Stimulated activated CD8-positive, alpha-beta memory T cell treated with anti-CD3 and anti-CD28 coated beads, Interleukin-15, amount 100 ng/mL, for 1 hour (primary cell): ENCODE data around the gene CNOT6.
"Not testable (repeated sequence)": the region's sequence is repeated elsewhere in the genome, so short reads cannot be mapped to it uniquely, and the experiment has no call there.

Experiments used
- DNase-seq: peaks from one replicate; pipeline ENCODE4 v3.0.0-alpha.2; 2020; ENCODE audit warnings: low read depth

CNOT6 gene

DNA sequence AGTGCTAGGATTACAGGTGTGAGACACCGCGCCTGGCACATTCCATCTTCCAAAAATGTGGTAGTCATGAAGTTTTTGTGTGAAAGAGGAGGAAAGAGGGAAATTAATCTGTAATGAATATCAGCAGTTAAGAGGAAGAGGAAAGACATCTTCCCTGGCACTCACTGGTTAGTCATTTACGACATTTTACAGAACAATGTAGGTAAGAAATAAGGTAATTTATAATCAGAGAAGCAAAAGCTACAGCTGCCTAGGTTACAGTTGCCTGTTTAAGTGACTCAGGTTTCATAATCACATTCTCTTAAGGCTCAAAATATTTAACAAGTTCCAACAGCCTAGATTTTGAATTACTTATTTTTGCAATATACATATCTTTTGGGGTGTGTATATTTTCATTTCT lies 26.9 kb downstream of the CNOT6 start:
- no peak for DNase-seq

DNA sequence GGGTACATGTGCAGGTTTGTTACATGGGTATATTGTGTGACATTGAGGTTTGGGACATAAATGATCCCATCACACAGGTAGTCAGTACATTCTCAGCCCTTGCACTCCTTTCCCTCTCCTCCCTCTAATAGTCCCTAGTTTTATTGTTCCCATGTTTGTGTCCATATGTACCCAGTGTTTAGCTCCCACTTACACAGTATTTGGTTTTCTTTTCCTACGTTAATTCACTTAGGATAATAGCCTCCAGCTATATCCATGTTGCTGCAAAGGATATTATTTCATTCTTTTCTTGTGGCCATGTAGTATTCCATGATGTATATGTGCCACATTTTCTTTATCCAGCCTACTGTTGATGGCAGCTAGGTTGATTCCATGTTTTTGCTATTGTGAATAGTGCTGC lies 27.4 kb downstream of the CNOT6 start:
- no peak for DNase-seq

DNA sequence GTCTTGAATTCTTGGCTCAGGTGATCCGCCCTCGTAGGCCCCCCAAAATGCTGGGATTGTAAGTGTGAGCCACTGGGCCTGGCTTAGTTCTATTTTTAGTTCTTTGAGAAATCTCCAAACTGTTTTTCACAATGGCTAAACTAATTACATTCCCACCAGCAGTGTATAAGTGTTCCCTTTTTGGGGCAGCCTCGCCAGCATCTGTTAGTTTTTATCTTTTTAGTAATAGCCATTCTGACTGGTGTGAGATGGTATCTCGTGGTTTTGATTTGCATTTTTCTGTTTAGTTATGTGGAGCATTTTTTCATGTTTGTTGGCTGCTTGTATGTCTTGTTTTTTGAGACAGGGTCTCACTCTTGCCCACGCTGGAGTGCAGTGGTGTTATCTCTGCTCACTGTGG lies 28.2 kb downstream of the CNOT6 start:
- no peak for DNase-seq

DNA sequence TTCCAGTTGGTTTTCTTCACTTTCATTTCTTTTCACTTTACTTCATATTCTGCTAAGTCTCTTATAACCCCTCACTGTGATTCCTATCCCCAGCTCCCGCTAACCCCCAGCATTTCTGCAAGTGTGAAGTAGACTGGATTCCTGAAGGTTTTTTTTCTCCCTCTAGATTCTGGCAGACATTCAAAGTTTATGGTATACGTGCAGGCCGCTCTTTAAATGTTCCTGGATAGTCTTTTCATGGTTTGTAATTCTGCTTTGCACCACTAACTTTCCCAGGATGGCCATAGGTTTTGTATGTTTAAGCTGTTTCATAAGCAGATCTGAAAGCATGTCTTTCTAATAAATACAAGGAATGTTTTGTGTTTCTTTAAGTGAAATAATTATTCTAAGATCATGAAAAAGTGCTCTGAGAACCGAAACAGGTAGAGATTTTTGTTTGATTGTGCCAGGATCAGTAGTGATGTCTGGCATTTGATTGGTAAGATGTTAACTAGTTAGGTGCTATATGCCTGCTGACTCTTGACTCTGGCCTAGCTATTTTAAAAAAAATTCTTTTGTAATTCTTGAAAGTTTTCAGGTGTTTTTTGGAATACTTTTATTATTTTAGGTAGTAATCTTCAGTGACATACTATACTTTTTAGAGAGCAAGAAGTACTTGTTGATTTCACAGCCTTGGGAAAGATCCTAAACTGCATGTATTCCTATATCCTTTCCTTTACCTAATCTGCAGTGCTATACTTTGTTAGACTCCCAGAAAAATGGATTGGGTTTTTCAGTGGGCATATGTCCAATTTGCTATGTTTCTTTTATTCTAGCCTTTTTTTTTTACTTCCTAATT lies 29.7 kb downstream of the CNOT6 start:
- no peak for DNase-seq

DNA sequence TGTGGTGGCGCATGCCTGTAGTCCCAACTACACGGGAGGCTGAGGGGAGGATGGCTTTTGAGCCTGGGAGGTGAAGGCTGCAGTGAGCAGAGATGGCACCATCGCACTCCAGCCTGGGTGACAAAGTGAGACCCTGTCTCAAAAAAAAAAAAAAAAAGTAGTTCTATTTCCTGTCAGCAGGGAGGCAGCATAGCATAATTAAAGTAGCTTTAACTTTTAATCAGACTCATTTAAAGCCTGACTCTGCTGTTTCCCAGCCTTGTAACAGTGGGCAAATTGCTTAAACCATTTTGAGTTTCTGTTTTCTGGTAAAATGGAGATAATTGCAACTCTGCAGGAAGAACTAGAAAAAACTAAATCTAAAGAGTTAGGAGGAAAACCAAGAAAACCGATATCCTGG lies 31.2 kb downstream of the CNOT6 start:
- DNase-seq: no peak

DNA sequence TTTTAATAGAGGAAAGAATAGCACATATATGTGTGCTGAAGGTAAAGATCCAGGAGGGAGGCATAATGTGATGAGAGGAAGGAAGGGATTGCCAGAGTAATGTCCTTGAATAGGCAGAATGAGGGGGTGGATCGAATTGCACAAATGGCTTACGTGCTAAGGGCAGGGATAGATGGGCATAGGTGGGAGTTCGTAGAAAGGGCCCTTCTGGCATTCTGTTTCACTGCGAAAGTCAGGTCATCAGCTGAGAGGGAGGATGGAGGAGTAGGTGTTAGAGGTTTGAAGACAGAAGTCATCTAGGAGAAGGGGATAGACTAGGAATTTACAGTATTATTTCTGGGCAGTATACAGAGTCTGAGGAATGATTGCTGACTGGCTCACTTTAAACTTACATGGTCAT lies 32.1 kb downstream of the CNOT6 start:
- DNase-seq: no peak

DNA sequence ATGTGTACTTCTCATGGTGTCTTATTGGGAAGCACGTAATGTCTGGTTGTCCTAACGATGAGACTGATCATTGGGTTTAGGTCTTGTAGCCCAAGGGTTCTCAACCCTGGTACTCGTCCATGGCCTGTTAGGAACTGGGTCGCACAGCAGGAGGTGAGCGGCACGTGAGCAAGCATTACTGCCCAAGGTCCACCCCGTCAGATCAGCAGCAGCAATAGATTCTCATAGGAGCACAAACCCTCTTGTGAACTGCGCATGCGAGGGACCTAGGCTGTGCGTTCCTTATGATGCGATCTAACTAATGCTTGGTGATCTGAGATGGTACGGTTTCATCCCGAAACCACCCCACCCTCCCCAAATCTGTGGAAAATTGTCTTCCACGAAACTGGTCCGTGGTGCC lies 33.5 kb downstream of the CNOT6 start:
- DNase-seq: no peak

DNA sequence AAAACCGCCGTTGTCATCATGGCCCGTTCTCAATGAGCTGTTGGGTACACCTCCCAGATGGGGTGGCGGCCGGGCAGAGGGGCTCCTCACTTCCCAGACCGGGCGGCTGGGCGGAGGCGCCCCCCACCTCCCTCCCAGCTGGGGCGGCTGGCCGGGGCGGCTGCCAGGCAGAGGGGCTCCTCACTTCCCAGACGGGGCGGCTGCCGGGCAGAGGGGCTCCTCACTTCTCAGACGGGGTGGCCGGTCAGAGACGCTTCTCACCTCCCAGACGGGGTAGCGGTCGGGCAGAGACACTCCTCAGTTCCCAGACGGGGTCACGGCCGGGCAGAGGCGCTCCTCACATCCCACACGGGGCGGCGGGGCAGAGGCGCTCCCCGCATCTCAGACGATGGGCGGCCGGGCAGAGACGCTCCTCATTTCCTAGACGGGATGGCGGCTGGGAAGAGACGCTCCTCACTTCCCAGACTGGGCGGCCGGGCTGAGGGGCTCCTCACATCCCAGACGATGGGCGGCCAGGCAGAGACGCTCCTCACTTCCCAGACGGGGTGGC lies 36.9 kb downstream of the CNOT6 start:
- DNase-seq: not testable (repeated sequence)

DNA sequence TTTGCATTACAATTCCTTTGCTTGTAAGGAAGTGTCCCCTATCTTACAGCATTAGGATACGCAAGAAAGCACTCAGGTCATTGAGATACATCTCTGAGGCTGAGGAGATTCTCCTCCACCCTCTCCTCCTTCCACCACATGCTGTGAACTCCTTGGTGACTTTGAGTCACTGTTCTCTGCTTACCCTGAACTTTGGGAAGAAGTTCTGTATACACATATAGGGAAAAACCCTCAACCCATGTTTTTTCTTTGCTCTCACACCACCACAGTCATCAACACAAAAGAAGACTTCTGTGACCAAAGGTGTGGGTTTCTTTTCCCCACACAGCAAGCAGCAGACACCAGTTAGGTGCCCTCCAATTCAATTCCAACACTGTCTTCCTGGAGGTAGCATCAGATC lies 38.1 kb downstream of the CNOT6 start:
- DNase-seq: no peak

DNA sequence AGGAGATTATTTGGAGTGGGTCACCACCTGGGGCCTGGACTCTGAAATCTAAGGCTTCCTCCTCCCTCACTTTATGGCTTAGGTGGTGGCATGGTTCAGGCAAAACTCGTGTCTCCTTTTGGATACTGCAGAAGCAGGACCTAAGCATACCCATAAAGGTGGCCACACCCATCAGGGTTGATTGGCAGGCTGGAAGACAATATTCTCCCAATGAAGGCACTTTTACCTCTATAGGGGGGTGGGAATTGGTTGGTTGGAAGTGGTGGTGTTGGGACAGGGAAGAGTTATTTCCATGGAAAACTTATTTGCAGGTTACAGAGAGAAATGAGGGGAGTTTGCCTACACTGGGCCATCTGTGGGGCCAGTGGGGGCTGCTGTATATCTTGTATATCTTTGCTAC lies 39.7 kb downstream of the CNOT6 start:
- DNase-seq: no peak

DNA sequence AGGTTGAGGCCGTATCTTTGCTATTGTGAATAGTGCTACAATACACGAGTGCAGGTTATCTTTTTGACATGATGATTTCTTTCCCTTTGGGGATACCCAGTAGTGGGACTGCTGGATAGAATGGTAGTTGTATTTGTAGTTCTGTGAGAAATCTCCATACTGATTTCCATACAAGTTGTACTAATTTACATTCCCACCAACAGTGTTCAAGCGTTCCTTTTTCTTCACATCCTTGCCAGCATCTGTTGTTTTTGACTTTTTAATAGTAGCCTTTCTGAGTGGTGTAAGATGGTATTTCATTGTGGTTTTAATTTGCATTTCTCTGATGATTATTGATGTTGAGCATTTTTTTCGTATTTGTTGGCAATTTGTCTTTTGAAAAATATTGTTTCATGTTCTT lies 41.4 kb downstream of the CNOT6 start:
- DNase-seq: no peak

DNA sequence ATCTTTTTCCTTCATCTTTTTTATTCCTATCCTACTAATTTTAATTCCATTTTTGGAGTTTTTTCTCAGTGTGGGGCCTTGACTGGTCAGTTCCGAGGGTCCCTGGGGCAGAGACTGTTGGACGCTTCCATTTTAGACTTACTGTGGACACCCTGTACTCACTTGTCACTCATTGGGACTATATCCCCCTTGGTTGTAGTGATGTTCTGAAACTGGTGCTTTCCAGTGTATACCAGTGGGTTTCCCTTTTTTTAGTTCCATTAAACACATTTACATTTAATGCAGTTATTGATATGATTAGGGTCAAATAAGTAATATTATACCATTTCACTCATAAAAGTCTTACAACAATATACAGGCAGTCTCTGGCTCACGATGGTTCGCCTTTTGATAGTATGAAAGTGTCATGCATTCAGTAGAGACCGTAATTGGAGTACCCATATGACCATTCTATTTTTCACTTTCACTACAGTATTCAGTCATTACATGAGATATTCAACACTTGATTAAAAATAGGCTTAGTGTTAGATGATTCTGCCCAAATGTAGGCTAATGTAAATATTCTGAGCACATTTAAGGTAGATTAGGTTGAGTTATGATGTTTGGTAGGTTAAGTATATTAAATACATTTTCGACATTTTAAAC lies 46.0 kb downstream of the CNOT6 start:
- DNase-seq: no peak

DNA sequence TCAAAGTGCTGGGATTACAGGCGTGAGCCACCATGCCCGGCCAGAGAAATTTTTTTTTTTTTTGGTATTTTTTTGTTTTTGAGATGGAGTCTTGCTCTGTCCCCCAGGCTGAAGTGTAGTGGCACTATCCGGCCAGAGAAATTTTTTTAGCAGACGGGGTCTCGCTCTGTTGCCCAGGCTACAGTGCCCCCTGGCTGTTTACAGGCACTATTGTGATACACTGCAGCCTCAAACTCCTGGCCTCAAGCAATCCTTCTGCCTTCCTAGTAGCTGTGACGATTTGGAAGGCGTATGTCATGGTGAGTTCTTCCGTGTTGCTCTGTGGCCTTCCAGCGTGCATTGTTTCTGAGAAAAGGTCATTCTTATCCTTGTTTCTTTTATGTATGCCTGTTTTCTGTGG lies 47.5 kb downstream of the CNOT6 start:
- no peak for DNase-seq

DNA sequence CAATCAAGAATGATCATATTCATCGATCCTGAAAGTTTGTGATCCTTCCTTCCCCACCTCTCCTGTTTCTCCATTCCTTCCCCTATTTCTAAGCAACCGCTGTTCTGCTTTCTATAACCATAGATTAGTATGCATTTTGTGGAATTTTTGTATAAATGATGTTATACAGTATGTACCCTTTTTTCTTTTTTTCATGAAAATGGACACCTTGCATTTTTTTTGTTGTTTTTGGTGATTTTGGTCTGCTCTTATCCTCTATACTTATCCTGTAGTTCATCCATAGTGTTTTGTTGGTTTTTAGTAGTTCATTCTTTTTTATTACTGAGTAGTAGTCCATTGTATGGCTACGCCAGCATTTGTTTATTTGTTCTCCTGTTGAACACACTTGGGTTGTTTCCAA lies 51.1 kb downstream of the CNOT6 start:
- no peak for DNase-seq

DNA sequence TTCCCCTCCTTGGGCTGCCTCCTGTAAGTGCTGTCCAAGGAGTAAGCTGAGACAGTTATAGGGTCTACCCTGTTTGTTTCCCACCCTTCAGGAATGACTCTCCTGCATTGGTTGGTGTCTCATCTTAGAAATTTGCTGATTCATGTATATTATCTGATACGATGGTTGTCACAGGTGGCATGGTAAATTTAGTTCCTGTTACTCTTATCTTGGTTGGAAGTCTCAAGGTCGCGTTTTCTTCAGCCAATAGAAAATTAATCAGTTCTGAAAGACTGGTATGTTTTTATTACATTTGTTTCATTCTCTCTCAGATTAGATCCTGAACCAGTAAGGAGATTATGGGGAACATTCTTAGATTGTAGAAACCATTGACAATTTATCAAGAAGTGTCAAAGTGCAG lies 54.4 kb downstream of the CNOT6 start:
- no peak for DNase-seq

DNA sequence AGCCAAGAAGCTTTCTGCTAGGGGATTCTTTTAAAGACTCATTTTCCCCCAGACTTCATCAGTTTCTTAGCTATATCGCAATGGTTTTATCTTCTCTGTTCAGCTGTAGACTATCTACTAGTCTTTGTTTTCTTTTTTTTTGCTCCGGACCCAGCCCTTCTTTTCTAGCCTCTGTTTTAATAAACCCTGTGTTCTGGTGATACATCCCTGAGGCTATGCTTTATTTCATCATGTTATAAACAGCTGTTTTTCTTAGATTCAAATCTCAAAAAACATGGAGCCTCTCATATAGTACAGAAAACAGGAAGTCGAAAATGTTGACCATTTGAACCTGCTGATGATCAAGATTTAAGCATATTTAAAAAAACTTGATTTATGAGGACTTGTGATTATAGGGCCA lies 59.4 kb downstream of the CNOT6 start:
- no peak for DNase-seq

DNA sequence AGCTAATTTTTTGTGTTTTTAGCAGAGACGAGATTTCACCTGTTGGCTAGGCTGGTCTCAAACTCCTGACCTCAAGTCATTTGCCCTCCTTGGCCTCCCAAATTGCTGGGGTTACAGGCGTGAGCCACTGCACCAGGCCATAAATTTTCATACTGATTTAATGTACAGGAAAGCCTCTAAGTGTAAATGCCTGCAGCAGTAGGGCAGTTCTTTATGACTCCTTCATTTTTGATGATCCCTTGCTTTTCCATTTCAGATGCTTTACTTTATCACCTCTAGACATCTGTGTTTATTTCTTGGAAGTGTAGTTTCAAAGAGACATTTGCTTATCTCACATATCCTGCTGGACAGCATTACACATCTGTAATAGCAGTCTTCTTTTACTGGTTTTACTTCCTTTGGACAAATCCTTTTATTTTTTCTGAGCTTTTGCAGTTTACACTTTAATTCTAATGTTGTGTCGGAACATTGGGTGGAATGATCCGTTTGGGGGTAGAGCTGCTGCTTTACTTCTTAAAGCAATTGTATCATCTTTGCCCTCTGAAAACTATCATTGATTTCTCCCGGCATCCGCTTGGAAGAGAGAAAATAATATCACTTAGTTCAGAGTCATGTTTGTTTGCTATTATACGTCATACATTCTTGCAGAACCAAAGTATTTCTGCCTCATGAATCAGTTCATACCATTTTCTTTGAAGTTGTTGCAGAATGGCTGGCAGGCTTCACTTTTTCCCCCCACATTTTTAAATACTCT lies 61.2 kb downstream of the CNOT6 start:
- DNase-seq: no peak

DNA sequence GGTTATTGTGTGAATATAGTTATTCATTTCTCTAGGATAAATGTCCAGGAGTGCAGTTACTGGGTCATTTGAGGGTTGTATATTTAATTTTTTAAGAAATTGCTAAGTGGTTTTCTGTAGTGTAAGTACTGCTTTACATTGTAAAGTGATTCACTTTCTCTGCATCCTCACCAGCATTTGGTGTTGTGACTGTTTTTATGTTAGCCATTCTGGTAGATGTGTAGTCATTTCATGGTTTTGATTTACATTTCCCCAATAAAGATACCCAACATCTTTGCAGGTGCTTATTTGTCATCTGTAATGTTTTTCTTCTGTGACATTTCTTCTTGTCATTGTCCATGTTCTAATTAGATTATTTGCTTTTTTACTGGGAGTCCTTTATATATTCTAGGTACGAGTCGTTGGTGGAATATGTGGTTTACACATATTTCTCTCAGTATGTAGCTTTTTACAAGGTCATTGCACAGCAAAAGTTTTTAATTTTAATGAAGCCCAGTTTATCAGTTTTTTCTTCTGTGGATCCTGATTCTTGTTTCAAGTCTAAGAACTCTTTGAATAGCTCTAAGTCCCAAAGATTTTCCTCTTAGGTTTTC lies 63.1 kb downstream of the CNOT6 start:
- DNase-seq: no peak

DNA sequence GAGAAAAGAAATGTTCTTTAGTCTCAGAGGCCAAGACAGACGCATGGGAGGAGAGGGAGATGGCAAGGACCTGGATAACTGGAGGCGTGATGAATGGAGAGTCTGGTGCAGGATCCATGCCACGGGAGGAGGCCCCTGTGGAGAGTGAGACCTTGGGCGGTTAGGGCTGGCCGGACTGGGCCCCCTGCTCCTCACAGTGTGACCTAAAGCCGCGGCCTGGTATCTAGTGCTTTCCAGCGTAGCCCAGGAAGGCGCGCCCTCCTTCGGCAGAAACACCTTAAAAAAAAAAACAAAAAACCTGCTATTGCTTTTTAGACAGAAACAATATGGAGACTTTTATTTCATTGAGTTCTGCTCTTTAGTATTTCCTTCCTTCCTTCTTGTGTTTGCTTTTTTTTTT lies 64.1 kb downstream of the CNOT6 start:
- no peak for DNase-seq

DNA sequence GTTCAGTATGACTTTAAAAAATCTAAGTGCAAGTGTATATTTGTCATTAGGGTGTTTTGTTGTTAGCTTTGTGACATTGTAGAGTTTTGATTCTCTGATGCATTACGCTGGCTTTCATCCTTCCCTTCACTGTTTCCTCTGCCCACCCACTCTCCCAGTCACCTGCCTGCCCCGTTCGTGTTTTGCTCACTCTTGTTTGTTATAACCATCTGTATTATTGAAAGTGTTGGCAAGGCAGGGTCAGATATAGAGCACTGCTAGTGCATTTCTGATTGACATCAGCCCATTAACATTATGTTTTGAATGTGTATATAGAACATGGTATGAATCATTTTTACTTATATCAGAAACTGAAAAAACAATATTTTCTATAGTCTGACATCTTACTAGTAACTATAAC lies 69.8 kb downstream of the CNOT6 start:
- no peak for DNase-seq

DNA sequence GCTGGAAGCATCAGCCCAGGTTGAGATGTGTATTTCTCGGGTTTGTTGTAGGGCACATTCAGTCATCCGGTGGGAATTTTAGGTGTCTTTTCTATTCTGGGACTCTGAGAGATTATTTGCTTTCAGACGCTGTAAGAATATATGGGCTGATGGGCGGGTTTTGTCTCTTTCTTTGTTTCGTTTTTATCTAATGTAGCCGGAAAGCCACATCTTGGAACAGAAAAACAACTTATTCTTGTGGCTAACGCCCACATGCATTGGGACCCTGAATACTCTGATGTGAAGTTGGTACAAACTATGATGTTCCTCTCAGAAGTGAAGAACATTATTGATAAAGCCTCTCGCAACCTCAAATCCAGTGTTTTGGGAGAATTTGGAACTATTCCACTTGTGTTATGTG lies 74.7 kb downstream of the CNOT6 start:
- no peak for DNase-seq

DNA sequence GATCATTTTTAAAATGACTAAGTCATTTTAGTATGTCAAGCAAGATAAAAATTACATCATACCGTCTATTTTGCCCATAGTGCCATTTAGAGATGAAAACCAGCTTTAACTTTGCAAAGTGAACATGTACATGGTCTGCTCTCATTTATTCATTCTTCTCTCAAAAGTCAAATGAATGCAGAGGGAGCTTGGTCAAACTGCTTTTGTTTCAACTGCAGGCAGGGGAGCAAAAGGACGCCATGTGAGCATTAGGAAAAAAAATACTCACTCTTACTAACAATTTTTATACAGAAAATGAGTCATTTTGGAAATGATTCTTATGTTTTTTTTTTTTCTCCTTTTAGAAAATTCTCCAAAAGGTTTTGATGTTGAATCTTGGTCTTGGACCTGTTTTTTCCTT lies 81.4 kb downstream of the CNOT6 start:
- no peak for DNase-seq

DNA sequence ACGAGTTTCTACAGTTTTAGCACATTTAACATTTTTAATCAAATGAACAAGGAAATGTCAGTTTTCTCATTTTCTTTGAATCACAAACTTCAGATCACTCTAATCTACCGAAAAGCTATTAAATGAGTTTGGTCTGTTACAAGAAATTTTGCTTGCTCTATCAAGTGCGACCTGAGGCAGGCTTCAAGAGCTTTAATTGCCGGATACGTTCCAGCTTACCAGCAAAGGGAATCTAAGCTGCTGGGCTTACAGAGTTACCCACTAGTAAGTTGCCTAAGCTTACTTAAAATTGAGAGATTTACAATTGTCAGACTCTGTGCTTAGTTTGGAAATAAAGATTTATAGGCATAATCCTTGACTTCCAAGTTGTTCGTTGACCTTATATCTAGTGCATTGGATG lies 86.5 kb downstream of the CNOT6 start:
- DNase-seq: no peak
